Sigmoid colon (tissue), 7 donors: Measurements from ENCODE around the gene MACF1. TPM values are rescaled to one million over a fixed set of nuclear protein-coding genes. Genes with fewer than 3 reads are reported as not detected.

Source experiments
- DNase-seq: peaks from one replicate; pipeline ENCODE4 v3.0.0-alpha.2; 2019
- H3K27ac ChIP-seq, 4 donors: fragments of 200-600 bp; sonication (generic); one replicate each; pipeline ENCODE4 v1.5.1; 2016 to 2019; ENCODE audit warnings: mild to moderate bottlenecking in 1 of 4
- H3K27me3 ChIP-seq, 3 donors: fragments of 200-600 bp; sonication (generic); one replicate each; pipeline ENCODE4 v1.5.1; 2019; ENCODE audit warnings: mild to moderate bottlenecking in 1 of 3
- H3K36me3 ChIP-seq, 4 donors: fragments of 200-600 bp; sonication (generic); one replicate each; pipeline ENCODE4 v1.5.1; 2016 to 2019
- H3K4me1 ChIP-seq, 4 donors: fragments of 200-600 bp; sonication (generic); one replicate each; pipeline ENCODE4 v1.5.1; 2017 to 2019
- H3K4me3 ChIP-seq, 4 donors: fragments of 200-600 bp; sonication (generic); one replicate each; pipeline ENCODE4 v1.5.1; 2017 to 2019; ENCODE audit warnings: mild to moderate bottlenecking in 2 of 4, moderate library complexity in 1 of 4
- H3K9me3 ChIP-seq, 4 donors: fragments of 200-600 bp in 3 of 4; sonication (generic) in 3 of 4; one replicate each; pipeline versions ENCODE4 v1.5.1 to v1.6.1; 2013 to 2019
- CTCF ChIP-seq, 4 experiments: fragments of 450-650 bp in 3 of 4; fragments of 200-600 bp in 1 of 4; IDR thresholded peaks; one replicate each; pipeline ENCODE4 v1.5.1; 2016 to 2019; ENCODE audit warnings: antibody characterized with exemption in 4 of 4, mild to moderate bottlenecking in 3 of 4, moderate library complexity in 2 of 4
- EP300 ChIP-seq, 4 donors: sonication (generic); formaldehyde crosslinking; IDR thresholded peaks; one replicate each; pipeline ENCODE4 v1.6.1; 2017; ENCODE audit warnings: antibody characterized with exemption in 4 of 4
- POLR2A ChIP-seq, 2 donors: fragments of 450-650 bp; IDR thresholded peaks; one replicate each; pipeline ENCODE4 v1.6.1; 2016; ENCODE audit warnings: antibody characterized with exemption in 2 of 2, mild to moderate bottlenecking in 2 of 2, moderate library complexity in 2 of 2
- POLR2AphosphoS5 ChIP-seq, 4 donors: sonication (generic); formaldehyde crosslinking; IDR thresholded peaks; one replicate each; pipeline ENCODE4 v1.6.1; 2017; ENCODE audit warnings: antibody characterized with exemption in 4 of 4
- whole genome bisulfite sequencing, 2 donors: extraction: QIAGEN DNeasy Blood & Tissue Kit; methylation state at CpG; one replicate each; pipeline ENCODE4 v1.1.7; 2013; 5-methylcytosine and 5-hydroxymethylcytosine counted together
- intact Hi-C: fragments of 100-400 bp; cut with DNase I; formaldehyde crosslinking; loops from one replicate; pipeline ENCODE4 v1.15.1; 2023
- polyA plus RNA-seq, 3 donors: library from polyadenylated mRNA; stranded (reverse); fragments of 200-250 nt; gene quantifications; one replicate each; pipeline ENCODE4 v1.2.3, GENCODE V29; 2013
- total RNA-seq, 4 donors: library from RNA; depleted of rRNA; stranded (reverse); fragments of >200 nt; gene quantifications; one replicate each; pipeline ENCODE4 v1.1.0, GENCODE V29; 2016
- donor health status: healthy with polysubstance abuse.
- donor health status: Bipolar disorder and iron deficiency.
- donor health status: healthy.

The MACF1 gene
- total and polyA plus RNA-seq, 7 donors: 16.0 to 657 (median 292) TPM

DNA sequence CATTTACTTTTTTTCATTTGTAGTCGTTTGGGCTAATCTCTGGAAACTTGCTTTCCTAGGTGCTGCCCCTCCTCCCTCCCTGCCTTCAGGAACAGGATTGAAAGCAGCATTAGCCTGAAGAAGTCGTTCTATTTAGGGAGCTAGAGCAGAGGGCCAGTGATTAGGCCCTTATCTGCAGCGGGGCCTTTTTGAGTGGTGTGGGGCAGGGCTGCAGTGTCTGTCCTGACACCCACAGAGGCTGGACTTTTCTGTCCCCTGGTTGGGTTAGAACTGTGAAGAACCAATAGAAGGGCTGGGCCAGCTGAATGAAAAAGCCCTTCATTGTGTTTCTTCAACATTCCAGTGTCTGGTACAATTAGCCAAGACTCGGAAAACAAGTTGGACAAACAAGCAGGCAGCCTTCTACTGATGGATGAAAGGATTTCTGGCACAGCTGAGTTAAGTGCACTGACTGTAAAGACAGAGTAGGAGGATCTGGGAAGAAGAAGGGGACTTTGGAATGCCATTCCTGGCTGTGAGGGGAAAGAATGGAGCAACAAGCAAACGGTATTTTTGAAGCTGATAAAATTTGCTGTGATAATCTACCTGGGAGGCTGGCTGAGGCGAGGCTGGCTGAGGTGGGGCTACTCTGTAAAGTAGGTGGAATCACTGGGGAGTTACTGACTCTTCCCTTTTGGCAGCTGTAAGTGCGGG is 9.7 kb downstream of the MACF1 start:
- intact Hi-C loops: no loop called here
- H3K4me1 ChIP-seq: peaks cover 0 to 86% (median 68%) of the 10 kb centered on the region in 4 donors

GRCh38 chr1:39214714-39214997 is 10.2 kb downstream of the MACF1 start:
- no peak for DNase-seq
- H3K9me3 ChIP-seq: no peaks in the 10 kb centered on the region
- no peak overlapping the region for H3K4me3 ChIP-seq

More for the DNA sequence above, 9.7 kb downstream of the MACF1 start:
- TF ChIP-seq EP300 (IDR thresholded peaks at IDR 0.05): no peak
- peak in 1 of 4 donors; percentile 9 for TF ChIP-seq POLR2AphosphoS5 (IDR thresholded peaks at IDR 0.05)
- Histone ChIP-seq H3K27ac (peak overlapping the region; percentile 68 to 89 (median 74)), H3K27me3 (no peaks in the 10 kb centered on the region), H3K36me3 (no peaks in the 10 kb centered on the region), H3K9me3 (no peaks in the 10 kb centered on the region), H3K4me3 (no peak overlapping the region)
- WGBS, 2 donors: 25 to 47% methylated on average over 7 of the region's 7 CpGs
- DNase-seq: no peak

DNA sequence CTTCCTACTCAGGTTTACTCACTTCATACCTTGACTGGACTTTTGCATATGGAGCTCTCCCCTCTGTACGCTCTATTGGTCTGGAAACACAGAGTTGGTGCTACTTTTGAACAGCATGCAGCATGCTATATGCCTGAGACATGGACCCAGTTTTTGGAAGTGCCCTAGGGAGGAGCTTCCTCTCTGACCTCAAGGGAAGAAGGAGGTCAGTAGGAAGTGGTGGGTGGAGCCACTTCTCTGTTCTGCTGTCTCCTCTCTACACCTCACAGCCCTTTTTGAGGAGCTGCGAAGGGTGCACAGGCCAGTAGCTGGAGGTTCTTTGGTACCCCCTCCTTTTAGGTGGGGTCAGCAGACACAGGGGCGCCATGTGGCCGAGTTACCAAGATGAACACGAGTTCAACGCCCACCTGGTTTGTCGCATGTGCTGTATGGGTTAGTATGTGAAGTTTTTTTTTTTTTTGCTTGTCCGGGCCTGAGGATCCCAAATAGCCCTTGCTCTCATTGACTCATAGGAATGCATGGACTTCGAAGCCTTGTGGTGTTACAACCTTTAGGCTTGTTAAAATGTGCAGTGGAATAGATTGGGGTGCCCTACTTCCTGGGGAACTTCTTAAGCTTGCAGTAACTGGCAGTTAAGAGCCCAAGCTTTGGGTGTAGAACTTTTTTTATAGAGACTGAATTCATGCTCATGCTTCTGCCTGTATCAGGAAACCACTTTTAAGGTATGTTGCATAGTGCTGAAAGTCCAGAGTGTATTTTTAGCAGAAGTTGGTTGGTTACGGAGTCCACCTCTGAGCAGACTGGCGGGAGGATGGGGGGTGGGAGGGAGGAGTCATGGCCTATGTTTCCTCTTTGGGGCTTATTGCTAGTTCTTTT is 10.7 kb downstream of the MACF1 start:
- H3K4me1 ChIP-seq: peaks cover 0 to 85% (median 68%) of the 10 kb centered on the region in 4 donors
- no peaks in the 10 kb centered on the region for H3K27me3 ChIP-seq
- H3K36me3 ChIP-seq: no peaks in the 10 kb centered on the region
- TF ChIP-seq POLR2A (IDR thresholded peaks at IDR 0.05) (no peak), EP300 (IDR thresholded peaks at IDR 0.05) (no peak), POLR2AphosphoS5 (IDR thresholded peaks at IDR 0.05) (no peak), CTCF (IDR thresholded peaks at IDR 0.05) (no peak)
- no peaks in the 10 kb centered on the region for H3K9me3 ChIP-seq
- 49 to 83% methylated on average over 11 of the region's 11 CpGs for WGBS, 2 donors
- intact Hi-C loops: no loop called here
- H3K4me3 ChIP-seq: peak overlapping the region in 2 of 4 donors; percentile 12 to 23
- H3K27ac ChIP-seq: peak overlapping the region; percentile 68 to 89 (median 74)
- DNase-seq: no peak

More at GRCh38 chr1:39214714-39214997, 10.2 kb downstream of the MACF1 start:
- TF ChIP-seq CTCF (IDR thresholded peaks at IDR 0.05) (no peak), POLR2AphosphoS5 (IDR thresholded peaks at IDR 0.05) (no peak), POLR2A (IDR thresholded peaks at IDR 0.05) (no peak), EP300 (IDR thresholded peaks at IDR 0.05) (no peak)
- Histone ChIP-seq H3K27me3 (no peaks in the 10 kb centered on the region), H3K36me3 (no peaks in the 10 kb centered on the region), H3K4me1 (peaks cover 0 to 86% (median 68%) of the 10 kb centered on the region in 4 donors), H3K27ac (peak overlapping the region; percentile 68 to 89 (median 74))
- 53 to 65% methylated on average over 1 of the region's 1 CpG for WGBS, 2 donors
- intact Hi-C loops: no loop called here

GRCh38 chr1:39216771-39217170 is 12.3 kb downstream of the MACF1 start:
- intact Hi-C loops: no loop called here
- TF ChIP-seq CTCF (IDR thresholded peaks at IDR 0.05) (no peak), EP300 (IDR thresholded peaks at IDR 0.05) (no peak), POLR2AphosphoS5 (IDR thresholded peaks at IDR 0.05) (no peak), POLR2A (IDR thresholded peaks at IDR 0.05) (no peak)
- no peaks in the 10 kb centered on the region for H3K9me3 ChIP-seq
- no peaks in the 10 kb centered on the region for H3K36me3 ChIP-seq
- no peak for DNase-seq
- H3K4me3 ChIP-seq: no peak overlapping the region
- peaks cover 0 to 82% (median 69%) of the 10 kb centered on the region in 4 donors for H3K4me1 ChIP-seq
- no peaks in the 10 kb centered on the region for H3K27me3 ChIP-seq
- peak overlapping the region; percentile 68 to 89 (median 74) for H3K27ac ChIP-seq
- WGBS, 2 donors: 51 to 79% methylated on average over 4 of the region's 4 CpGs
